MM.1S (cell line): ENCODE data around the gene WNT9B.

Experiments
- DNase-seq: peaks from one replicate; pipeline ENCODE4 v3.0.0-alpha.2; 2015
- H2AFZ ChIP-seq: fragments of 300-600 bp; sonication (generic); 2 replicates; pipeline ENCODE4 v1.6.0; 2016; ENCODE audit warnings: antibody characterized with exemption, low read length
- H3F3A ChIP-seq: fragments of 300-600 bp; sonication (generic); 2 replicates; pipeline ENCODE4 v1.6.1; 2016; ENCODE audit warnings: mild to moderate bottlenecking, antibody characterized with exemption, low read length, moderate library complexity, mixed read lengths; ENCODE audit not compliant: insufficient read depth
- H3K27ac ChIP-seq: fragments of 300-600 bp; sonication (generic); 2 replicates; pipeline ENCODE4 v1.5.1; 2016; ENCODE audit warnings: mild to moderate bottlenecking, low read length
- H3K27me3 ChIP-seq: fragments of 300-600 bp; sonication (generic); replicated peaks from 2 replicates; pipeline ENCODE4 v1.6.0; 2016; ENCODE audit warnings: low read length; ENCODE audit not compliant: insufficient read depth
- H3K36me3 ChIP-seq: fragments of 300-600 bp; sonication (generic); replicated peaks from 2 replicates; pipeline ENCODE4 v1.6.1; 2016; ENCODE audit warnings: mild to moderate bottlenecking, low read length, mixed read lengths; ENCODE audit not compliant: insufficient read depth
- H3K4me1 ChIP-seq: fragments of 300-600 bp; sonication (generic); 2 replicates; pipeline ENCODE4 v1.6.1; 2016; ENCODE audit warnings: low read length, mixed read lengths
- H3K4me2 ChIP-seq: fragments of 300-600 bp; sonication (generic); 2 replicates; pipeline ENCODE4 v1.6.0; 2016; ENCODE audit warnings: low read depth, low read length
- H3K4me3 ChIP-seq: fragments of 300-600 bp; sonication (generic); 2 replicates; pipeline ENCODE4 v1.5.1; 2016; ENCODE audit warnings: low read length, mixed read lengths
- H3K79me2 ChIP-seq: fragments of 300-600 bp; sonication (generic); 2 replicates; pipeline ENCODE4 v1.6.1; 2016; ENCODE audit warnings: mixed run types, low read length, mixed read lengths
- H3K9ac ChIP-seq: fragments of 300-600 bp; sonication (generic); 2 replicates; pipeline ENCODE4 v1.6.1; 2016; ENCODE audit warnings: low read length, mixed read lengths
- H3K9me2 ChIP-seq: fragments of 300-600 bp; sonication (generic); replicated peaks from 2 replicates; pipeline ENCODE4 v1.6.1; 2016; ENCODE audit warnings: mild to moderate bottlenecking, low read length, mixed read lengths; ENCODE audit not compliant: insufficient read depth
- H3K9me3 ChIP-seq: fragments of 300-600 bp; sonication (generic); replicated peaks from 2 replicates; pipeline ENCODE4 v1.6.1; 2016; ENCODE audit warnings: mild to moderate bottlenecking, low read length, mixed read lengths; ENCODE audit not compliant: insufficient read depth
- H4K20me1 ChIP-seq: fragments of 300-600 bp; sonication (generic); 2 replicates; pipeline ENCODE4 v1.6.1; 2016; ENCODE audit warnings: mild to moderate bottlenecking, low read length, moderate library complexity, mixed read lengths; ENCODE audit not compliant: insufficient read depth
- CTCF ChIP-seq: fragments of 300-600 bp; sonication (generic); IDR thresholded peaks from 2 replicates; pipeline ENCODE4 v1.5.1; 2016; ENCODE audit warnings: antibody characterized with exemption, low read length, mixed read lengths
- EZH2 ChIP-seq: fragments of 300-600 bp; sonication (generic); optimal IDR thresholded peaks from 2 replicates; pipeline ENCODE3; 2017; ENCODE audit warnings: low read depth, mild to moderate bottlenecking, antibody characterized with exemption, low read length, mixed read lengths
- EZH2phosphoT487 ChIP-seq: fragments of 300-600 bp; sonication (generic); IDR thresholded peaks from 2 replicates; pipeline ENCODE4 v1.6.1; 2018; ENCODE audit warnings: antibody characterized with exemption, low read length

WNT9B gene

GRCh38 chr17:46869975-46870803, 18.8 kb downstream of the WNT9B start:
- DNase-seq, result no peak
- no peak overlapping the region for H3K4me3 ChIP-seq

GRCh38 chr17:46872421-46872820, 21.0 kb downstream of the WNT9B start:
- no peak for DNase-seq
- no peak for TF ChIP-seq EZH2phosphoT487
- no peak for TF ChIP-seq CTCF
- no peak for TF ChIP-seq EZH2
- Histone ChIP-seq H3K27me3 (0 out of 2 replicates have a peak, but pooled peaks cover 4% of the 10 kb centered on the region), H3K4me1 (peaks cover 4% of the 10 kb centered on the region; the same call in 1 of the 2 replicates), H3K4me3 (no peak overlapping the region), H3K27ac (no peak overlapping the region), H3K9me2 (no peaks in the 10 kb centered on the region), H2AFZ (no peak overlapping the region), H3K9me3 (no peaks in the 10 kb centered on the region), H4K20me1 (no peaks in the 10 kb centered on the region), H3K36me3 (no peaks in the 10 kb centered on the region), H3K9ac (no peak overlapping the region), H3K79me2 (no peaks in the 10 kb centered on the region), H3K4me2 (no peak overlapping the region), H3F3A (no peaks in the 10 kb centered on the region)

More at GRCh38 chr17:46869975-46870803, 18.8 kb downstream of the WNT9B start:
- no peaks in the 10 kb centered on the region for H3K9me2 ChIP-seq
- H3K9ac ChIP-seq, result no peak overlapping the region
- no peaks in the 10 kb centered on the region for H3K79me2 ChIP-seq
- H3F3A ChIP-seq, result no peaks in the 10 kb centered on the region
- no peaks in the 10 kb centered on the region for H3K36me3 ChIP-seq
- no peak overlapping the region for H3K4me2 ChIP-seq
- H3K27me3 ChIP-seq, result 0 out of 2 replicates have a peak, but pooled peaks cover 4% of the 10 kb centered on the region
- TF ChIP-seq EZH2 (no peak), CTCF (no peak), EZH2phosphoT487 (no peak)
- no peaks in the 10 kb centered on the region for H4K20me1 ChIP-seq
- no peaks in the 10 kb centered on the region for H3K4me1 ChIP-seq
- no peak overlapping the region for H3K27ac ChIP-seq
- H2AFZ ChIP-seq, result no peak overlapping the region
- no peaks in the 10 kb centered on the region for H3K9me3 ChIP-seq

GRCh38 chr17:46873941-46874645, 22.7 kb downstream of the WNT9B start:
- Histone ChIP-seq H3K4me3 (no peak overlapping the region), H2AFZ (no peak overlapping the region), H3K9ac (no peak overlapping the region), H3K79me2 (no peaks in the 10 kb centered on the region), H3F3A (no peaks in the 10 kb centered on the region), H3K27ac (no peak overlapping the region), H3K4me2 (no peak overlapping the region), H4K20me1 (no peaks in the 10 kb centered on the region), H3K36me3 (no peaks in the 10 kb centered on the region), H3K27me3 (0 out of 2 replicates have a peak, but pooled peaks cover 4% of the 10 kb centered on the region), H3K9me2 (no peaks in the 10 kb centered on the region), H3K9me3 (no peaks in the 10 kb centered on the region), H3K4me1 (peaks cover 4% of the 10 kb centered on the region; the same call in 1 of the 2 replicates)
- DNase-seq, result no peak
- TF ChIP-seq EZH2 (no peak), EZH2phosphoT487 (no peak)
